H1 (cell line): ENCODE results near the gene ZBTB38. TPM values are rescaled to one million over a fixed set of nuclear protein-coding genes. Genes with fewer than 3 reads are reported as not detected.

Experiments used
- CTBP2 ChIP-seq: IDR thresholded peaks from 2 replicates; pipeline ENCODE4 v1.7.0; 2011; ENCODE audit warnings: borderline replicate concordance, mild to moderate bottlenecking, moderate library complexity, mixed read lengths, low read length; ENCODE audit not compliant: insufficient read depth, insufficient read length
- polyA plus RNA-seq, 7 experiments: library from polyadenylated mRNA; depleted of rRNA in 3 of 7; stranded (reverse) in 5 of 7; unstranded in 2 of 7; fragments of >200 nt in 5 of 7; fragments of 200-250 nt in 2 of 7; gene quantifications; 1 replicate in 5 of 7; 2 replicates in 1 of 7; 4 replicates in 1 of 7; pipeline versions ENCODE4 v1.2.1 to v1.2.3, GENCODE V29; 2011 to 2013; ENCODE audit warnings: missing spikeins in 2 of 7, mixed read lengths in 2 of 7
- total RNA-seq: library from RNA; stranded (reverse); fragmentation: NEBNext Ultra II Directional; extraction: Animal tissue kit (Norgen Biotek cat#: 25700); gene quantifications from 2 replicates; pipeline ENCODE4 v1.2.1, GENCODE V29; 2021

Gene ZBTB38
- total and polyA plus RNA-seq, 2 of the 8 experiments (the other 6 are each of a cell fraction or from before 2014, with no cell fraction given) = 4.4 to 10.5 TPM

- TF ChIP-seq CTBP2 = no peak
Observed at GRCh38 chr3:141415953-141416352, 47.6 kb downstream of the ZBTB38 start (continued).

Other genes with a start within 250 kb of the ZBTB38 start
- 17.6 and 19.4 TPM in 2 replicates for gene PXYLP1, start 136.7 kb upstream of the ZBTB38 start, total RNA-seq
- 16.8 and 20.6 TPM in 2 replicates for gene PXYLP1, start 136.7 kb upstream of the ZBTB38 start, polyA plus RNA-seq (2011; rRNA removed)
- 15.9 and 16.6 TPM in 2 replicates for gene RASA2, start 118.5 kb downstream of the ZBTB38 start, total RNA-seq
- 2.6 and 3.5 TPM in 2 replicates for gene RASA2, start 118.5 kb downstream of the ZBTB38 start, polyA plus RNA-seq (2011; rRNA removed)